Breast epithelium (tissue), 4 donors: ENCODE results near the gene CFAP46. TPM values are rescaled to one million over a fixed set of nuclear protein-coding genes. Genes with fewer than 3 reads are reported as not detected.

ENCODE experiments used
- DNase-seq, 2 donors: peaks; one replicate each; pipeline ENCODE4 v3.0.0-alpha.2; 2019; ENCODE audit warnings: low spot score in 2 of 2
- H3K27ac ChIP-seq, 2 donors: fragments of 200-600 bp; sonication (generic) in 1 of 2; one replicate each; pipeline ENCODE4 v1.5.1; 2016 to 2019; ENCODE audit warnings: mild to moderate bottlenecking in 1 of 2
- H3K27me3 ChIP-seq, 2 donors: fragments of 200-600 bp; sonication (generic) in 1 of 2; one replicate each; pipeline versions ENCODE4 v1.5.1 to v1.6.0; 2017 to 2019; ENCODE audit warnings: control low read depth in 1 of 2, mild to moderate bottlenecking in 1 of 2
- H3K36me3 ChIP-seq: fragments of 200-600 bp; one replicate; pipeline ENCODE4 v1.5.1; 2019
- H3K4me1 ChIP-seq, 2 donors: fragments of 200-600 bp; sonication (generic); one replicate each; pipeline ENCODE4 v1.5.1; 2016 to 2019; ENCODE audit warnings: control low read depth in 1 of 2
- H3K4me3 ChIP-seq, 3 donors: fragments of 200-600 bp; sonication (generic); 1 replicate in 2 of 3; 2 replicates in 1 of 3; pipeline ENCODE4 v1.5.1; 2016 to 2019; ENCODE audit warnings: mild to moderate bottlenecking in 3 of 3, moderate library complexity in 2 of 3
- H3K9me3 ChIP-seq, 2 donors: fragments of 200-600 bp; sonication (generic) in 1 of 2; one replicate each; pipeline ENCODE4 v1.5.1; 2016 to 2019; ENCODE audit warnings: control low read depth in 1 of 2
- POLR2A ChIP-seq: fragments of 450-650 bp; IDR thresholded peaks from one replicate; pipeline ENCODE4 v1.6.1; 2016; ENCODE audit warnings: antibody characterized with exemption, mild to moderate bottlenecking, moderate library complexity
- POLR2AphosphoS5 ChIP-seq, 3 donors: sonication (generic); formaldehyde crosslinking; IDR thresholded peaks; one replicate each; pipeline ENCODE4 v1.6.1; 2017; ENCODE audit warnings: antibody characterized with exemption in 3 of 3
- intact Hi-C: fragments of 100-400 bp; cut with DNase I; formaldehyde crosslinking; loops from one replicate; pipeline ENCODE4 v1.15.1; 2023; ENCODE audit warnings: low total_unique reads
- total RNA-seq, 3 donors: library from RNA; depleted of rRNA; stranded (reverse); fragments of >200 nt; gene quantifications; one replicate each; pipeline ENCODE4 v1.1.0, GENCODE V29; 2016
- TF ChIP-seq, protein P1 (sequence below), 3 donors: fragments of 450-650 bp; IDR thresholded peaks; one replicate each; pipeline ENCODE4 v1.5.1; 2016 to 2017; ENCODE audit warnings: antibody characterized with exemption in 3 of 3, mild to moderate bottlenecking in 3 of 3, moderate library complexity in 3 of 3

Gene CFAP46
- total RNA-seq, 3 donors from 2014 or later: 0.16 to 0.73 (median 0.66) TPM

DNA sequence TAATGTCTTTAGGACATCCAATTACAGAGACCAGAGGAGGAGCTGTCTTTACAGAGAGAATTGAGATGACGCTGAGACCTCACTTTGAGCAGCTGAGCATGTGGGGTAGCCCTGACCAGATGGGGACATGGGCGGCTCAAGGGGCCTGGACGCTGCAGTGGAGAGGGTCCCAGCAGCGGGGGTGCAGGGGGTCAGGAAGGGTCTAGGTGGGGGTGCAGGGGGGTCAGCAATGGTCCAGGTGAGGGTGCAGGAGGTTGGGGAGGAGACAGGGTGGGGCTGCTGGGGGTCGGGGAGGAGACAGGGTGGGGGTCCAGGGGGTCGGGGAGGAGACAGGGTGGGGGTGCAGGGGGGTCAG lies 43.2 kb upstream of the CFAP46 start:
- TF ChIP-seq POLR2A (no peak), POLR2AphosphoS5 (IDR thresholded peaks at IDR 0.05) (no peak)
- TF ChIP-seq, protein P1, sequence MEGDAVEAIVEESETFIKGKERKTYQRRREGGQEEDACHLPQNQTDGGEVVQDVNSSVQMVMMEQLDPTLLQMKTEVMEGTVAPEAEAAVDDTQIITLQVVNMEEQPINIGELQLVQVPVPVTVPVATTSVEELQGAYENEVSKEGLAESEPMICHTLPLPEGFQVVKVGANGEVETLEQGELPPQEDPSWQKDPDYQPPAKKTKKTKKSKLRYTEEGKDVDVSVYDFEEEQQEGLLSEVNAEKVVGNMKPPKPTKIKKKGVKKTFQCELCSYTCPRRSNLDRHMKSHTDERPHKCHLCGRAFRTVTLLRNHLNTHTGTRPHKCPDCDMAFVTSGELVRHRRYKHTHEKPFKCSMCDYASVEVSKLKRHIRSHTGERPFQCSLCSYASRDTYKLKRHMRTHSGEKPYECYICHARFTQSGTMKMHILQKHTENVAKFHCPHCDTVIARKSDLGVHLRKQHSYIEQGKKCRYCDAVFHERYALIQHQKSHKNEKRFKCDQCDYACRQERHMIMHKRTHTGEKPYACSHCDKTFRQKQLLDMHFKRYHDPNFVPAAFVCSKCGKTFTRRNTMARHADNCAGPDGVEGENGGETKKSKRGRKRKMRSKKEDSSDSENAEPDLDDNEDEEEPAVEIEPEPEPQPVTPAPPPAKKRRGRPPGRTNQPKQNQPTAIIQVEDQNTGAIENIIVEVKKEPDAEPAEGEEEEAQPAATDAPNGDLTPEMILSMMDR (IDR thresholded peaks at IDR 0.05): no peak
- H3K27me3 ChIP-seq: peaks cover 0 to 47% of the 10 kb centered on the region in 2 donors
- no peak overlapping the region for H3K4me3 ChIP-seq
- no peak for DNase-seq
- no peak overlapping the region for H3K27ac ChIP-seq
- H3K9me3 ChIP-seq: no peaks in the 10 kb centered on the region
- H3K36me3 ChIP-seq: no peaks in the 10 kb centered on the region
- intact Hi-C loops: no loop called here
- H3K4me1 ChIP-seq: no peaks in the 10 kb centered on the region

DNA sequence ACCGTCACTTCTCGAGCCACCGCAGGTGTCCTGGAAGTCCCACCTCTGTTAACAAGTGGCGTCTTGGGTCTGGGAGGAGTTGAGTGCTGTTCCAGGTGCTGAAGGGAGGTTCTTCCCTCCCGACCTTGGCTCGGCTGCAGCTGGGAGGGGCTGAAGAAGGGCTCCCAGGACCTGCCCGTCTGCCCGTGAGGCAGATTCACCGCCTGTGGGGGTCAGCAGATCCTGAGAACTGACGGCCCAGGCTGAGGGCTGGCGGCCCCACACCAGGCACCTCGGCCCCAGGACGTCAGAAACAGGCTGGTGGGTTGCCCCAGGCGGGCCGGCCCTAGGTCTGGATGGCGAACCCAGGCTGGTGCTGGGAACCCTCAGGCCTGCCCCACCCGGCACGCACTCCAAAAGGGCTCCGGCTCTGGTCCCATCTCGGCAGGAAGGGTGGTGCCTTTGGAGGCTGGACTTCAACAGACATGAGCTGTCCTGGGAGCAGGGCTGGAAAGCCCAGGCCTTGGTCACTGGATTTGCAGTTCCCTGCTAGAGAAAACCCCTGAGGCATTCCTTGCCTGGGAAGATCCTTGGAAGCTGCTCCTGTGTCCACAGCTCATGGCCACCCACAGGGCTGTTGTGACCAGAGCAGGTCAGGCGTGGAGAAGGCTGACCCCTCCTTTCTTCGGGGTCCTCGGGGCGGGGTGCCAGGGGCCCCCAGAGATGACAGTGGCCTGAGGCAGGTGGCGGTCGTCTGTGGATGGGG lies 42.6 kb upstream of the CFAP46 start:
- H3K27ac ChIP-seq: no peak overlapping the region
- intact Hi-C loops: no loop called here
- no peaks in the 10 kb centered on the region for H3K4me1 ChIP-seq
- TF ChIP-seq, protein P1 (IDR thresholded peaks at IDR 0.05): no peak
- no peak for TF ChIP-seq POLR2AphosphoS5 (IDR thresholded peaks at IDR 0.05)
- TF ChIP-seq POLR2A: no peak
- H3K36me3 ChIP-seq: no peaks in the 10 kb centered on the region
- no peak for DNase-seq
- no peaks in the 10 kb centered on the region for H3K9me3 ChIP-seq
- H3K27me3 ChIP-seq: peaks cover 0 to 47% of the 10 kb centered on the region in 2 donors
- no peak overlapping the region for H3K4me3 ChIP-seq

DNA sequence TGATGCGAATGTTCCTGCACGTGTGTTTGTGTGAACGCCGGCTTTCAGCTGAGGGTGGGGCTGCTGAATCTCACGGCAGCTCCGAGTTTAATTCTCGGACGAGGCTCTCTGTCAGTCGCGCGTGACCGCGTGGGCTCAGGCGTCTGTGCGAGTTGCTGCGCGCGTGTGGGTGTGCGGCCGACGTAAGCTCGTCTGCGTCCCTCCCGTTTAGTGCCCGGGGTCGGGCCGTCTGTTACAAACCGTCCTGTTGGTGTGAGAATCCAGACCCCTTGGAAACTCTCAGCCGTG lies 41.6 kb upstream of the CFAP46 start:
- Histone ChIP-seq H3K27ac (no peak overlapping the region), H3K9me3 (no peaks in the 10 kb centered on the region), H3K27me3 (peaks cover 0 to 57% of the 10 kb centered on the region in 2 donors), H3K4me1 (no peaks in the 10 kb centered on the region), H3K4me3 (no peak overlapping the region), H3K36me3 (no peaks in the 10 kb centered on the region)
- intact Hi-C loops: no loop called here
- TF ChIP-seq, protein P1 (IDR thresholded peaks at IDR 0.05): no peak
- TF ChIP-seq POLR2A: no peak
- no peak for TF ChIP-seq POLR2AphosphoS5 (IDR thresholded peaks at IDR 0.05)
- DNase-seq: no peak

DNA sequence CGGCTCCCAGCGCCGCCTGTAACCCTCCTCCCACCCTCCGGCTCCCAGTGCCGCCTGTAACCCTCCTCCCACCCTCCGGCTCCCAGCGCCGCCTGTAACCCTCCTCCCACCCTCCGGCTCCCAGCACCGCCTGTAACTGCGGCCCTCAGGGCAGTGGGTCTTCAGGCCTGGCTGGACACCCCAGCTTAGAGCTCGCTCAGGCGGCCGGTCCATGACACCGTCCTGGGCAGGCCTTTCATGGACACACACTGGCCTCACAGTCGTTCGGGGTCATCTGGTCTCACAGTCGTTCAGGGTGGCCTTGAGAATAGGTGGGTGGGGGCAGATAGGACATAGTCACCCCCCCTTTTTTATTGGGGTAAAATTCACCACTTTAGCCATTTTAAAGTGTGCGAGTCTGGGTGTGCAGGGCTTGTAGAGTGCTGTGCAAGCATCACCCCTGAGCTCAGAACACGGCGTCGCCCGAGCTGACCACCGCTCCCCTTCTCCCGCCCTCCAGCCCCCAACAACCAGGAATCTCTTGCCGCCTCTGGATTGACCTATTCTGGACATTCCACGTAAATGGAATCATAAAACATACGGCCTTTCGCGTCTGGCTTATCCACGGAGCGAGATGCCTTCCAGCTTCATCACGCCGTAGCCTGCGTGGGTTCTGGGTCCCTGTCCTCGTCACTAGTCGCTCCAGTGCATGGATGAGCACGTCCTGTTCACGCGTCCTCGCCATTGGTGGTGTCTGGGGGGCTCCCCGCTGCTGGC lies 41.1 kb upstream of the CFAP46 start:
- Histone ChIP-seq H3K4me3 (no peak overlapping the region), H3K27me3 (peaks cover 0 to 62% of the 10 kb centered on the region in 2 donors), H3K9me3 (no peaks in the 10 kb centered on the region), H3K4me1 (no peaks in the 10 kb centered on the region), H3K36me3 (no peaks in the 10 kb centered on the region), H3K27ac (no peak overlapping the region)
- no peak for DNase-seq
- intact Hi-C loops: no loop called here
- TF ChIP-seq POLR2AphosphoS5 (IDR thresholded peaks at IDR 0.05): no peak

DNA sequence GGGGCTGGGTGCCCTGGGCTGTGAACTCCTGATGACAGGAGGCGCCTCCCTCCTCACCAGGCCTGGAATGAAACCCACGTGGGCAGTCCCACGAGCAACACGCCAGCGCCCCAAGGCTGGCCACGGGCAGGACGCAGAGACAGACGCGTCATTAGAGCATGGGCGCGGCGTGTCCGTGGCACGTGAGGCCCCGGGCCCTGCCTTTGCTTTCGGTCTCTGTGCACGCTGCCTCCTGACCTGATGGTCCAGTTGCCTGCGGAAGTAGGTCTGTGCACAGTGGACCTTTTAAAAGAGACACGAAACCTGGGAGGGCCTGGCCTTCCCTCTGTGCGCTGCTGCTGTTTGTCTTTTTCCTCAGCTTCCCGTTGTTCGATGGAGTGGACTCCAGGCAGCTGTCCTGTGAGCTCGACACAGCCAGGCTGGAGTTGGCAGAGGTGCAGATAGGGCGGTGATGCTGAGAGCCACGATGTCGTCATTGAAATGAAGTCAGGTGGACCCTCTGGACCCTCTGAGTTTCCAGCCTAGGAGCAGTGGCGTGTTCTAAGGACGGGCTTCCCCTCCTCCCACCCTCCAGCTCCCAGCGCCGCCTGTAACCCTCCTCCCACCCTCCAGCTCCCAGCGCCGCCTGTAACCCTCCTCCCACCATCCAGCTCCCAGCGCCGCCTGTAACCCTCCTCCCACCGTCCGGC lies 40.1 kb upstream of the CFAP46 start:
- Histone ChIP-seq H3K9me3 (no peaks in the 10 kb centered on the region), H3K36me3 (no peaks in the 10 kb centered on the region), H3K27ac (no peak overlapping the region), H3K27me3 (peaks cover 0 to 72% of the 10 kb centered on the region in 2 donors), H3K4me1 (no peaks in the 10 kb centered on the region), H3K4me3 (no peak overlapping the region)
- DNase-seq: no peak
- TF ChIP-seq, protein P1 (IDR thresholded peaks at IDR 0.05): no peak
- TF ChIP-seq POLR2AphosphoS5 (IDR thresholded peaks at IDR 0.05): no peak
- no peak for TF ChIP-seq POLR2A
- intact Hi-C loops: no loop called here
